ENCODE measurements around the gene DNAJB5. TPM values are rescaled to one million over a fixed set of nuclear protein-coding genes. Genes with fewer than 3 reads are reported as not detected.

DNAJB5 gene
- total and polyA plus RNA-seq, 7 experiments from 2014 or later, result 1.1 to 3.7 (median 2.0) TPM

DNA sequence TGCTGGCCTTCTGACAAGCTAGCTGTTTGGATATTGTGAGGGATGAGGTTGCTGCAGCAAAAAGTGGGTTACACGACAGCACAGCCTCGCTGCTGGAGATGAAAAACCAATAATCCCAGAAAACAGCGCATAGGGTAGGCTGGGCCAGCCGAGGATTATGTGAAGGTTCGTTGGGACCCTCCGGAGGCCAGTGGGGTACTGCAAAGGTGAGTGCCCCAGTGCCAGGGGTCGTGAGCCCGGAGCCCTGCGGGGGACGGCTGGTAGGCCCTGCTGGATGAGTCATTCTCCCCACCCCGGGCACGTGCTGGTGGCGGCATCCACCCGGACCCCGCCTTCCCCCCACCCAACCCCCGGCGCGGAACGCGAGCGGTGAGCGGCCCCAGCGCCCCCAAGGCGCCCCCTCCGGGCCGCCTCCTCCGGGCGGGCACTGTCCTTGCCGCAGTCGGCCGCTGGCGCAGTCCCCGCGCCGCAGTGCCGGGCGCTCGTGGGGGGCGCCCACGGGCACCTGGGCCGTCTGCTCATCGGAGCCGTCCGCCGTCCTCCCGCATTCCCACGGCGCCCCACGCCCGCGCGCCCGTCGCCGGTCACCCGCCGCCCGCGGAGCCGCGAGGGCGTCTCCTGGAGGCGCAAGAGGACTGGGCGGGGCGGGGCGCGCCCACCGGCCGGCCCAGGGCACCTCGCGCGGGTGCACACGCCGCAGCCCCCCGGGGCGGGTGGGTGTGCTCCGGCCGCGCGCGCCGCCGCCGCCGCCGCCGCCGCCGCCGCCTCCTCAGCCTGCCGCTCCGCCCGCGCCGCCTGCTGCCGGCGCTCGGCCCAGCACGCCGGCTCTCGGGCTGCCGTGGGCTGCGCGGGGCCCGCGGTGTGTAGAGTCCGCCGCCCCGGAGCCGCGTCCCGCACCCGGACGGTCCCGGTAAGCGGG lies 31.8 kb upstream of the DNAJB5 start, which contains the start of gene PHF24:
PHF24 (plus strand) TSS at position 794 of the 919 bp plus-strand sequence. CDS start 13,014 bp downstream, outside the sequence.
- no peak within 1 kb of the TSS for H3K27ac ChIP-seq (ENCODE audit: low read depth, low read length)
- ATAC-seq, result peak; percentile 83
- no peaks in the 10 kb centered on the region for H3K27me3 ChIP-seq (ENCODE audit: control insufficient read depth in 2 of 2, insufficient read depth in 2 of 2, low read length in 2 of 2)
- Mint-ChIP-seq H3K36me3 (no peaks in the 10 kb centered on the region), H3K27me3 (peaks cover 42 to 76% (median 49%) of the 10 kb centered on the region in 5 donors), H3K9me3 (no peaks in the 10 kb centered on the region), H3K4me1 (peaks cover 0 to 19% (median 0%) of the 10 kb centered on the region in 7 donors), H3K27ac (no peak within 1 kb of the TSS), H3K4me3 (peak within 1 kb of the TSS; percentile 48 to 82 (median 68))
- CTCF ChIA-PET, result no interaction called here
- no peak within 1 kb of the TSS for H3K4me3 ChIP-seq (ENCODE audit: low read length)
- intact Hi-C loops (cut with micrococcal nuclease), result no loop called here
- H3K4me1 ChIP-seq (ENCODE audit: control insufficient read depth in 2 of 2, insufficient read depth in 2 of 2, low read length in 2 of 2), result peaks cover 0 to 6% of the 10 kb centered on the region in 2 donors
- H3K36me3 ChIP-seq (ENCODE audit: control insufficient read depth in 2 of 3, insufficient read depth in 3 of 3, low read length in 3 of 3), result no peaks in the 10 kb centered on the region
- no peaks in the 10 kb centered on the region for H3K9me3 ChIP-seq (ENCODE audit: control insufficient read depth in 2 of 3, low read length in 3 of 3)
- POLR2A ChIA-PET, result no interaction called here
- DNase-seq, result peak in 6 of 9 donors; percentile 20 to 47 (median 30)

DNA sequence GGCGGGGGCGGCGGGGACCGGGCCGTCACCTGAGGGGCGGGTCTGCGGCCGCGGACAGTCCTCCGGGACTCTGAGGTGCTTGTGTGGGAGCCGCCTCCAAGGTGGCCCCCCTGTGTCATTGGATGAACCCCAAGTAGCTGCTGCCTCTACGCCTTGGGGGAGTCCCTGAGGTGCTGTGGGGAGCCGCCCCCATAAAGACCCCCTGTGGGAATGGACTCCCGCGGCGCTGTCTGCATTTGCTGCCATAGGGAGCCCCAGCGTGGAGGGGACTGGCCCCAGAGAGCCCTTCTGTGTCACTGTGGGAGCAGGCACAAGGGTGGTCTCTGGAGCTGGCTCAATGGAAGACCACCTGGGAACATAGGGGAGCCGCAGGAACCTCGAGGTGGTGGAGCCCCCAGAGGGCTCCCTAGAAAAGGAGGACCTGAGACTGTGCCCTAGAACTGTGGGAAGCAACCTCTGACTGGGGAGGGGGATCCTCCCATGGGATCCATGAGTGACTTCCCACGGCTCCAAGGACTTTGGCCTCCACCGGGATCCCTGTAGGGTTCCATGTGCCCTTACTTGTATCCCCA lies 31.0 kb upstream of the DNAJB5 start:
- POLR2A ChIA-PET, result no interaction called here
- H3K36me3 Mint-ChIP-seq, result no peaks in the 10 kb centered on the region
- no peaks in the 10 kb centered on the region for H3K9me3 ChIP-seq (ENCODE audit: control insufficient read depth in 2 of 3, low read length in 3 of 3)
- no peak overlapping the region for H3K4me3 ChIP-seq (ENCODE audit: low read length)
- no peak for DNase-seq
- H3K9me3 Mint-ChIP-seq, result no peaks in the 10 kb centered on the region
- no peak for ATAC-seq
- peaks cover 46 to 73% (median 49%) of the 10 kb centered on the region in 5 donors for H3K27me3 Mint-ChIP-seq
- H3K4me1 ChIP-seq (ENCODE audit: control insufficient read depth in 2 of 2, insufficient read depth in 2 of 2, low read length in 2 of 2), result peaks cover 0 to 6% of the 10 kb centered on the region in 2 donors
- H3K4me1 Mint-ChIP-seq, result peaks cover 0 to 19% (median 0%) of the 10 kb centered on the region in 7 donors
- no peaks in the 10 kb centered on the region for H3K27me3 ChIP-seq (ENCODE audit: control insufficient read depth in 2 of 2, insufficient read depth in 2 of 2, low read length in 2 of 2)
- H3K27ac ChIP-seq (ENCODE audit: low read depth, low read length), result no peak overlapping the region
- no peak overlapping the region for H3K27ac Mint-ChIP-seq
- intact Hi-C loops (cut with micrococcal nuclease), result no loop called here
- H3K4me3 Mint-ChIP-seq, result peak overlapping the region in 7 of 10 donors; percentile 21 to 66 (median 48)
- H3K36me3 ChIP-seq (ENCODE audit: control insufficient read depth in 2 of 3, insufficient read depth in 3 of 3, low read length in 3 of 3), result no peaks in the 10 kb centered on the region
- CTCF ChIA-PET, result interaction anchor here (1.2 kb wide), 1 partner anchor 11 kb away, joined by 3 read pairs; no protein-coding TSS in a partner anchor

- Histone ChIP-seq H3K27ac (ENCODE audit: low read depth, low read length) (no peak overlapping the region), H3K9me3 (ENCODE audit: control insufficient read depth in 2 of 3, low read length in 3 of 3) (no peaks in the 10 kb centered on the region), H3K4me1 (ENCODE audit: control insufficient read depth in 2 of 2, insufficient read depth in 2 of 2, low read length in 2 of 2) (peaks cover 0 to 6% of the 10 kb centered on the region in 2 donors), H3K27me3 (ENCODE audit: control insufficient read depth in 2 of 2, insufficient read depth in 2 of 2, low read length in 2 of 2) (no peaks in the 10 kb centered on the region), H3K4me3 (ENCODE audit: low read length) (no peak overlapping the region), H3K36me3 (ENCODE audit: control insufficient read depth in 2 of 3, insufficient read depth in 3 of 3, low read length in 3 of 3) (no peaks in the 10 kb centered on the region)
- DNase-seq, result no peak
- ATAC-seq, result no peak
- H3K9me3 Mint-ChIP-seq, result no peaks in the 10 kb centered on the region
- H3K36me3 Mint-ChIP-seq, result no peaks in the 10 kb centered on the region
- H3K4me3 Mint-ChIP-seq, result peak overlapping the region in 3 of 10 donors; percentile 15 to 66 (median 31)
- intact Hi-C loops (cut with micrococcal nuclease), result no loop called here
- peaks cover 0 to 19% (median 0%) of the 10 kb centered on the region in 7 donors for H3K4me1 Mint-ChIP-seq
- no peak overlapping the region for H3K27ac Mint-ChIP-seq
- ChIA-PET POLR2A (no interaction called here), CTCF (interaction anchor here (0.9 to 1.2 kb wide), 2 partner anchors 12 to 92 kb away, joined by 3 read pairs; no protein-coding TSS in a partner anchor)
- peaks cover 41 to 75% (median 56%) of the 10 kb centered on the region in 5 donors for H3K27me3 Mint-ChIP-seq
Observed at GRCh38 chr9:34959461-34959860, 30.1 kb upstream of the DNAJB5 start.

DNA sequence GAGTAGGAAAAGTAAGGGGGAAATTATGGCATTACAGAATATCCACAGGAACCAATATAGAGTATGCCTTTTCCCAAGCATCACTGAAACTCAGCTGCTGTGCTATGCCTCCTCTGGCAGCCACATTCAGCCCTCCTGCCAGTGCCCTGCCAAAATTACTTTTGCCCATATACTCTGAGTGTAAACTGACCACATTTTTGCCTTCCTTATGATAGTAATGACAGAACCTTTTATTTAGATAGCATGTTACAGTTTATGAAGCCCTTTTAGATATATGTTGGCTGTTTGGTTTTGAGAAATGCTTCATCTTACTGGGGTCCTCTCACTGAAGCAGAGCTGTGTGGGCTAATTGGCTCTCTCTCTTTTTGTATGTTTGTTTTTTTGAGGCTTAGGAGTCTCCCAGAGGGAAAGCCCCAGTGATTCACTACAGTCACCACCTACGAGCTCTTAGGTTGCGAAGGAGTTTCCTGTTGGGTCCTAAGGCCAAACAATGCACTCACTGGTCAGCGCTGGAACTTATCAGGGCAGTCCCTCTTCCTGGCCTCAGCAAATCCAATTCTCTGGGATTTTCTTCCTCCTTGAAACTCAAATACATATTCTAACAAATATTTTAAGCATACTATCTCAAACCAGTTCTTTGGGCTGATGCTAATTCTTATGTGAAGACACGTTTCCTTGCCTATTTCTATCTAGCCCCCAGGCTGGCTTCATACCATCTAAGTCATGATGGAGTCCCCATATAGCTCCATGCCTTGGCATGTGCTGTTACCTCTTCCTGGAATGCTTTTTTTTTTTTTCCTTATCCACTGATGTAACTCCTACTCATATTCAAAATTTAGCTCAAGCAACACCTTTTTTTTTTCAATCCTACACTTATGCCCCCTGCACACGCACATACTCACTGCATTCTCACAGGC lies 27.7 kb upstream of the DNAJB5 start:
- H3K36me3 ChIP-seq (ENCODE audit: control insufficient read depth in 2 of 3, insufficient read depth in 3 of 3, low read length in 3 of 3), result no peaks in the 10 kb centered on the region
- intact Hi-C loops (cut with micrococcal nuclease), result no loop called here
- H3K27me3 ChIP-seq (ENCODE audit: control insufficient read depth in 2 of 2, insufficient read depth in 2 of 2, low read length in 2 of 2), result no peaks in the 10 kb centered on the region
- H3K4me3 ChIP-seq (ENCODE audit: low read length), result no peak overlapping the region
- H3K4me1 Mint-ChIP-seq, result peaks cover 0 to 19% (median 0%) of the 10 kb centered on the region in 7 donors
- no peak overlapping the region for H3K4me3 Mint-ChIP-seq
- ATAC-seq, result no peak
- H3K9me3 ChIP-seq (ENCODE audit: control insufficient read depth in 2 of 3, low read length in 3 of 3), result no peaks in the 10 kb centered on the region
- peak in 1 of 9 donors; percentile 51 for DNase-seq
- CTCF ChIA-PET, result interaction anchor here (0.6 to 1.1 kb wide), 4 partner anchors 23 to 1868 kb away, joined by 3 to 9 read pairs (median 3); no protein-coding TSS in a partner anchor
- H3K27me3 Mint-ChIP-seq, result peaks cover 34 to 72% (median 61%) of the 10 kb centered on the region in 5 donors
- H3K9me3 Mint-ChIP-seq, result no peaks in the 10 kb centered on the region
- H3K27ac Mint-ChIP-seq, result no peak overlapping the region
- no peak overlapping the region for H3K27ac ChIP-seq (ENCODE audit: low read depth, low read length)
- H3K4me1 ChIP-seq (ENCODE audit: control insufficient read depth in 2 of 2, insufficient read depth in 2 of 2, low read length in 2 of 2), result peaks cover 0 to 6% of the 10 kb centered on the region in 2 donors
- no peaks in the 10 kb centered on the region for H3K36me3 Mint-ChIP-seq
- POLR2A ChIA-PET, result interaction anchor here (0.6 kb wide), 1 partner anchor 114 kb away, joined by 3 read pairs; no protein-coding TSS in a partner anchor

DNA sequence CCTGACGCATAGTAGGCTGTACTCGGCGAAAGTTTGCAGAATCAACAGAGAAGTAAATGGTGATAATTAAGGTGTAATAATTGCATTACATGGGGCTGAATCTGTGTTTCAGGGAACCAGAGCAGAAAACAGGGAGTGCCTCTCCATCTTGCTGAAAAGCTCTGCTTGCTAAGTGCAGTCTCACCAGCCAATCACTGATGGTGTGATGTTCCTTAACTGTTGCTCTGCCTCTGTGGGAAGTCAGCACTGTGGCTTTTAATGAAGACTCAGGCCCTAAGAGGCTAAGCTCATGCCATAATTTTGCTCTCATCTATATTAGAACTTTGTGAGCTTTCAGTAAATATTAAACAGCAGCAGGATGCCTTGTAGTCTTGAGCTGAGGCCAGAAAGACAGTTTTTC lies 27.0 kb upstream of the DNAJB5 start:
- intact Hi-C loops (cut with micrococcal nuclease), result no loop called here
- no peaks in the 10 kb centered on the region for H3K9me3 Mint-ChIP-seq
- CTCF ChIA-PET, result interaction anchor here (0.9 to 1.1 kb wide), 2 partner anchors 23 to 63 kb away, joined by 3 read pairs; no protein-coding TSS in a partner anchor
- POLR2A ChIA-PET, result no interaction called here
- no peak for DNase-seq
- H3K36me3 Mint-ChIP-seq, result no peaks in the 10 kb centered on the region
- no peaks in the 10 kb centered on the region for H3K36me3 ChIP-seq (ENCODE audit: control insufficient read depth in 2 of 3, insufficient read depth in 3 of 3, low read length in 3 of 3)
- H3K27ac Mint-ChIP-seq, result no peak overlapping the region
- peaks cover 0 to 3% of the 10 kb centered on the region in 2 donors for H3K4me1 ChIP-seq (ENCODE audit: control insufficient read depth in 2 of 2, insufficient read depth in 2 of 2, low read length in 2 of 2)
- no peak for ATAC-seq
- H3K27me3 ChIP-seq (ENCODE audit: control insufficient read depth in 2 of 2, insufficient read depth in 2 of 2, low read length in 2 of 2), result no peaks in the 10 kb centered on the region
- H3K4me3 Mint-ChIP-seq, result no peak overlapping the region
- H3K9me3 ChIP-seq (ENCODE audit: control insufficient read depth in 2 of 3, low read length in 3 of 3), result no peaks in the 10 kb centered on the region
- H3K4me3 ChIP-seq (ENCODE audit: low read length), result no peak overlapping the region
- no peak overlapping the region for H3K27ac ChIP-seq (ENCODE audit: low read depth, low read length)
- H3K27me3 Mint-ChIP-seq, result peaks cover 39 to 71% (median 61%) of the 10 kb centered on the region in 5 donors
- peaks cover 0 to 19% (median 0%) of the 10 kb centered on the region in 7 donors for H3K4me1 Mint-ChIP-seq

DNA sequence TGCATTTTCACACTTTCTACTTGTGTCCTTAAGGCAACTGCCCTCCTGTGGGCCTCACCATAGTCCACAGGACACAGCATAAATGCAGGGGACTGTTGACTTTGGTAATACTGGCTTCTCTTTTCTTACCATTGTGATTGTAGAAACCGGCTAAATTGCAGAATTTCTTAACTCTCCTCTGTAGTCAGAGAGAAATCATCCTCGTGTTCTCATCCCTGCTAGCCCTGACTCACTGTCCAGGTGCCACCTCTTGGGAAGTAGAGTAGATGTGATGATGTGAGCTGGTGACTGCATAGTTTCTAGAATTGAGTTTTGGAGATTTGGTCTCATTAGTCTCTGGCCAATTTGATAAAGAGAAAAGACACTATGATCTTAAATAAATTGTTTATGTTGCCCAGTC lies 26.0 kb upstream of the DNAJB5 start:
- intact Hi-C loops (cut with micrococcal nuclease), result no loop called here
- ChIA-PET CTCF (no interaction called here), POLR2A (no interaction called here)

More for the DNA sequence above, 26.0 kb upstream of the DNAJB5 start:
- H3K4me3 ChIP-seq (ENCODE audit: low read length), result no peak overlapping the region
- Mint-ChIP-seq H3K36me3 (no peaks in the 10 kb centered on the region), H3K27me3 (peaks cover 39 to 71% (median 65%) of the 10 kb centered on the region in 5 donors), H3K27ac (no peak overlapping the region), H3K4me3 (no peak overlapping the region), H3K4me1 (peaks cover 0 to 19% (median 0%) of the 10 kb centered on the region in 7 donors), H3K9me3 (no peaks in the 10 kb centered on the region)
- no peak for ATAC-seq
- no peaks in the 10 kb centered on the region for H3K9me3 ChIP-seq (ENCODE audit: control insufficient read depth in 2 of 3, low read length in 3 of 3)
- H3K4me1 ChIP-seq (ENCODE audit: control insufficient read depth in 2 of 2, insufficient read depth in 2 of 2, low read length in 2 of 2), result no peaks in the 10 kb centered on the region
- no peak for DNase-seq
- H3K36me3 ChIP-seq (ENCODE audit: control insufficient read depth in 2 of 3, insufficient read depth in 3 of 3, low read length in 3 of 3), result no peaks in the 10 kb centered on the region
- no peak overlapping the region for H3K27ac ChIP-seq (ENCODE audit: low read depth, low read length)
- no peaks in the 10 kb centered on the region for H3K27me3 ChIP-seq (ENCODE audit: control insufficient read depth in 2 of 2, insufficient read depth in 2 of 2, low read length in 2 of 2)

All from naive thymus-derived CD4-positive, alpha-beta T cell (primary cell).